ENCODE results near the gene SP7. TPM values are rescaled to one million over a fixed set of nuclear protein-coding genes. Genes with fewer than 3 reads are reported as not detected.
"Not testable (repeated sequence)": the region's sequence is repeated elsewhere in the genome, so short reads cannot be mapped to it uniquely, and the experiment has no call there.

SP7 gene
- total and polyA plus RNA-seq, 12 donors: not detected

DNA sequence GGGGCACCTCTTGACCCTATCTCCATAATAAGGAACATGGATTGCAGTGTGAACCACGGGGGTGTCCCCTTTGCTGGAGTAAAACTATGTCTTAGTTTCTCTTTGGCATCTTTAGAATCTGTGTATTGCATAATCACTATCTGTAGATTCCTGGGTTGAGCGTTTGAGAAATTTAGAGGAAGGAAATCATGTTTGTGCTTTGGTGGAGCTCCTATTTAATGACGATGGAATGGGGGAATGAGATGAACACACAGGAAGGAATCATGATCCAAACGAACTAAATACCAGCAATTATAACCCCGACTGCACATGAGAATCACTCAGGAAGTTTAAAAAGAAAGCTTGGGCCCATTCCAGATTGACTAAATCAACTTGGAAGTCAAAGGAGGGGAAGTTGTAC lies 38.0 kb downstream of the SP7 start:
- TF ChIP-seq, protein P1, sequence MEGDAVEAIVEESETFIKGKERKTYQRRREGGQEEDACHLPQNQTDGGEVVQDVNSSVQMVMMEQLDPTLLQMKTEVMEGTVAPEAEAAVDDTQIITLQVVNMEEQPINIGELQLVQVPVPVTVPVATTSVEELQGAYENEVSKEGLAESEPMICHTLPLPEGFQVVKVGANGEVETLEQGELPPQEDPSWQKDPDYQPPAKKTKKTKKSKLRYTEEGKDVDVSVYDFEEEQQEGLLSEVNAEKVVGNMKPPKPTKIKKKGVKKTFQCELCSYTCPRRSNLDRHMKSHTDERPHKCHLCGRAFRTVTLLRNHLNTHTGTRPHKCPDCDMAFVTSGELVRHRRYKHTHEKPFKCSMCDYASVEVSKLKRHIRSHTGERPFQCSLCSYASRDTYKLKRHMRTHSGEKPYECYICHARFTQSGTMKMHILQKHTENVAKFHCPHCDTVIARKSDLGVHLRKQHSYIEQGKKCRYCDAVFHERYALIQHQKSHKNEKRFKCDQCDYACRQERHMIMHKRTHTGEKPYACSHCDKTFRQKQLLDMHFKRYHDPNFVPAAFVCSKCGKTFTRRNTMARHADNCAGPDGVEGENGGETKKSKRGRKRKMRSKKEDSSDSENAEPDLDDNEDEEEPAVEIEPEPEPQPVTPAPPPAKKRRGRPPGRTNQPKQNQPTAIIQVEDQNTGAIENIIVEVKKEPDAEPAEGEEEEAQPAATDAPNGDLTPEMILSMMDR (IDR thresholded peaks at IDR 0.05): no peak
- Histone ChIP-seq H3K27ac (peak overlapping the region in 5 of 10 donors; percentile 75 to 93 (median 78)), H3K4me3 (no peak overlapping the region), H3K36me3 (peaks cover 0 to 48% (median 8%) of the 10 kb centered on the region in 9 donors), H3K9me3 (no peaks in the 10 kb centered on the region), H3K27me3 (no peaks in the 10 kb centered on the region), H3K4me1 (peaks cover 14 to 73% (median 53%) of the 10 kb centered on the region in 9 donors)
- intact Hi-C loops (cut with DNase I): loop anchor here in 1 of 10 donors (10.0 kb wide), 1 partner anchor 223 kb away; the partner anchor contains the start of gene SPRYD3
- ATAC-seq (no peak), DNase-seq (no peak)
- WGBS, 2 donors: 47 to 59% methylated on average over 5 of the region's 5 CpGs

DNA sequence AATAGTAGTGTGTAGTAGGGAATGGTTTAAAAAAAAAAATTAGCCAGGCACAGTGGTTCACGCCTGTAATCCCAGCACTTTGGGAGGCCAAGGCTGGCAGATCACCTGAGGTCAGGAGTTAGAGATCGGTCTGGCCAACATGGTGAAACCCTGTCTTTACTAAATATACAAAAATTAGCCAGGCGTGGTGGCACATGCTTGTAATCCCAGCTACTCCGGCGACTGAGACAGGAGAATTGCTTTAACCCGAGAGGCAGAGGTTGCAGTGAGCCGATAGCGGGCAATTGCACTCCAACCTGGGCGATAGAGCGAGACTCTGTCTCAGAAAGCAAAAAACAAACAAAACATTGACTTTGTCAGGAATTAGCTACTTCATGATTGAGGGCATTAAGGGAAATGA lies 39.0 kb downstream of the SP7 start:
- Histone ChIP-seq H3K27ac (peak overlapping the region in 2 of 10 donors; percentile 92 to 93), H3K36me3 (peaks cover 0 to 43% (median 0%) of the 10 kb centered on the region in 9 donors), H3K4me1 (peaks cover 14 to 64% (median 52%) of the 10 kb centered on the region in 9 donors)
- H3K27me3 ChIP-seq, DNase-seq, H3K4me3 ChIP-seq, ATAC-seq, H3K9me3 ChIP-seq: not testable (repeated sequence)
- intact Hi-C loops (cut with DNase I): loop anchor here in 1 of 10 donors (10.0 kb wide), 1 partner anchor 222 kb away; the partner anchor contains the start of gene SPRYD3
- 94 to 98% methylated on average over 10 of the region's 10 CpGs for WGBS, 2 donors

DNA sequence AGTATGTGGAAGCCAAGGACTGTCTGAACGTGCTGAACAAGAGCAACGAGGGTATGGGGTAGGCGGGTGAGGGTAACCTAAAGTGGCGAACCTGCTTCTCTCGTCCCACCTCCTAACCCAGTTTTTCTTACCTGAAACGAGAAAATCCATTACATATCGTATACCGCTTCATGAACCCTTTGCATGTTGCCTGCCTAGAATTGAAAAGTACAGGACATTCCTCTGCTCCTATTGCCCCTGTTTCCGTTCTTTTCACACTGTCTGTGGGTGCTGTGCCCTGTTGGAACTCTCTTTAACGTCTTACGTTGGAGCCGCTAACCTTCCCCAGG lies 40.3 kb downstream of the SP7 start:
- ATAC-seq: peak in 2 of 8 donors; percentile 8 to 9
- TF ChIP-seq, protein P1 (IDR thresholded peaks at IDR 0.05): no peak
- Histone ChIP-seq H3K36me3 (peaks cover 0 to 36% (median 0%) of the 10 kb centered on the region in 9 donors), H3K4me1 (peaks cover 14 to 54% (median 45%) of the 10 kb centered on the region in 9 donors), H3K9me3 (no peaks in the 10 kb centered on the region), H3K4me3 (peak overlapping the region; percentile 69 to 93 (median 82)), H3K27me3 (no peaks in the 10 kb centered on the region), H3K27ac (peak overlapping the region; percentile 14 to 93 (median 89))
- intact Hi-C loops (cut with DNase I): loop anchor here in 1 of 10 donors (2.0 to 10.0 kb wide), 2 partner anchors 75 to 221 kb away; partner anchors contain the start of gene SPRYD3
- 3 to 4% methylated on average over 12 of the region's 12 CpGs for WGBS, 2 donors
- DNase-seq: no peak

DNA sequence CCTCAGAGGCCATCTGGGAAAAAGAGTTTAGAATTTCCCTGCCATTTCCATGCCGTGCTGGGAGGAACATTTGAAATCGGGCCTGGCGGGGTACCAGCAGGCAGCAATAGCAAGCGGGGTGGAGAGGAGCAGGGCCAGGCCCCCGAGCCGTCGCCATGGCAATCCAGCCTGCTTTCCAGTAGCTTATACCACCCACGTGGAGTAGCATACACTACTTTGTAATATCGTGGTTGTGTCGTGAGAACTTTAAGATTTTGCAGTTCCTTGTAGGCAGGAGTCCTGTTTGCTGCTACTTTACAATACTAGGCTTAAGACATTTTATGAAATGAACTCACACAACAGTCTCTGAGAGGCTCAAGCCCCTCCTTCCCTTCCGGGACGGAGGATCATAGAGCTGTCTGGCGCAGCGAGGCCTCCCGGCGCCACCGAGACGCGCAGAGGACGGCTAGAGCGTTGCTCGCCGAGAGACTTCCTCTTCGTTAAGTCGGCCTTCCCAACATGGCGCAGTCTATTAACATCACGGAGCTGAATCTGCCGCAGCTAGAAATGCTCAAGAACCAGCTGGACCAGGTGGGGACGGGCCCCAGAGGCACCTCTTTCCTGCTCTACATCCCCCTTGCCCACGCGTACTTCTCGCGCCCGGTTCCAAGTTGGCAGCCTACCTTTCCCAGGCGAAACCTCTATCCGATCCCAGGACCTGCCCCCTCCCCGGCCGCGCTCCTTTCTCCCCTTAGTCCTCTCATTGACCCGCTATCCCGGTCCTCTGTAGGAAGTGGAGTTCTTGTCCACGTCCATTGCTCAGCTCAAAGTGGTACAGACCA lies 40.9 kb downstream of the SP7 start, which contains the start of gene PFDN5:
PFDN5 (plus strand) TSS at position 473 of the 821 bp plus-strand sequence; CDS start at position 499, 26 bp downstream.
- ATAC-seq: peak; percentile 89 to 94 (median 92)
- TF ChIP-seq, protein P1 (IDR thresholded peaks at IDR 0.05): peak in 3 of 9 donors; percentile 11 to 25 (median 23)
- H3K9me3 ChIP-seq: no peaks in the 10 kb centered on the region
- peak; percentile 87 to 91 for DNase-seq
- no peaks in the 10 kb centered on the region for H3K27me3 ChIP-seq
- WGBS, 2 donors: 1% methylated on average over 42 of the region's 42 CpGs
- peak within 1 kb of the TSS; percentile 69 to 93 (median 82) for H3K4me3 ChIP-seq
- intact Hi-C loops (cut with DNase I): loop anchor here in 1 of 10 donors (2.0 to 10.0 kb wide), 2 partner anchors 74 to 220 kb away; partner anchors contain the start of gene SPRYD3
- H3K4me1 ChIP-seq: peaks cover 11 to 48% (median 40%) of the 10 kb centered on the region in 9 donors
- peaks cover 0 to 36% (median 0%) of the 10 kb centered on the region in 9 donors for H3K36me3 ChIP-seq
- H3K27ac ChIP-seq: peak within 1 kb of the TSS; percentile 14 to 93 (median 89)
